Hepatocyte (in vitro differentiated cells): ENCODE results near the gene RXRA. TPM values are rescaled to one million over a fixed set of nuclear protein-coding genes. Genes with fewer than 3 reads are reported as not detected.

Experiments used
- DNase-seq: peaks from one replicate; pipeline ENCODE4 v3.0.0-alpha.2; 2016; ENCODE audit warnings: low spot score
- H2AFZ ChIP-seq: fragments of 200-600 bp; sonication (generic); 2 replicates; pipeline ENCODE4 v1.6.0; 2016; ENCODE audit warnings: antibody characterized with exemption, mild to moderate bottlenecking
- H3K27ac ChIP-seq: fragments of 200-600 bp; sonication (generic); 2 replicates; pipeline ENCODE4 v1.5.1; 2016; ENCODE audit warnings: mild to moderate bottlenecking
- H3K27me3 ChIP-seq: fragments of 200-600 bp; sonication (generic); 2 replicates; pipeline ENCODE4 v1.6.1; 2016
- H3K36me3 ChIP-seq: fragments of 200-600 bp; sonication (generic); replicated peaks from 2 replicates; pipeline ENCODE4 v1.5.1; 2016; ENCODE audit warnings: low read depth; ENCODE audit not compliant: insufficient read depth
- H3K4me1 ChIP-seq: fragments of 200-600 bp; sonication (generic); 2 replicates; pipeline ENCODE4 v1.5.1; 2016; ENCODE audit warnings: mild to moderate bottlenecking, moderate library complexity; ENCODE audit not compliant: insufficient read depth
- H3K4me2 ChIP-seq: fragments of 200-600 bp; sonication (generic); 2 replicates; pipeline ENCODE4 v1.6.0; 2016
- H3K4me3 ChIP-seq: fragments of 200-600 bp; sonication (generic); 2 replicates; pipeline ENCODE4 v1.5.1; 2016; ENCODE audit warnings: mild to moderate bottlenecking
- H3K79me2 ChIP-seq: fragments of 200-600 bp; sonication (generic); 2 replicates; pipeline ENCODE4 v1.6.0; 2017; ENCODE audit warnings: mild to moderate bottlenecking
- H3K9me2 ChIP-seq: fragments of 200-600 bp; sonication (generic); replicated peaks from 2 replicates; pipeline ENCODE4 v1.6.0; 2017; ENCODE audit warnings: mild to moderate bottlenecking; ENCODE audit not compliant: insufficient read depth
- H3K9me3 ChIP-seq: fragments of 200-600 bp; sonication (generic); 2 replicates; pipeline ENCODE4 v1.5.1; 2016; ENCODE audit warnings: low read depth, mild to moderate bottlenecking
- H4K20me1 ChIP-seq: fragments of 200-600 bp; sonication (generic); 2 replicates; pipeline ENCODE4 v1.6.0; 2016; ENCODE audit warnings: mild to moderate bottlenecking; ENCODE audit not compliant: insufficient read depth, poor library complexity, severe bottlenecking
- CTCF ChIP-seq: fragments of 200-600 bp; sonication (generic); IDR thresholded peaks from 2 replicates; pipeline ENCODE4 v1.5.1; 2016; ENCODE audit warnings: antibody characterized with exemption, mild to moderate bottlenecking; ENCODE audit not compliant: poor library complexity
- EZH2 ChIP-seq: fragments of 200-600 bp; sonication (generic); IDR thresholded peaks from 2 replicates; pipeline ENCODE4 v1.6.1; 2016; ENCODE audit warnings: antibody characterized with exemption, mild to moderate bottlenecking, borderline replicate concordance
- EZH2phosphoT487 ChIP-seq: fragments of 200-600 bp; sonication (generic); IDR thresholded peaks from one replicate; pipeline ENCODE4 v1.6.1; 2018; ENCODE audit warnings: antibody characterized with exemption, mild to moderate bottlenecking, low read depth, moderate library complexity; ENCODE audit not compliant: unreplicated experiment, severe bottlenecking
- WGBS: methylation state at CpG from one replicate; pipeline ENCODE4 v1.1.6; 2016; ENCODE audit warnings: low lambda C conversion rate; ENCODE audit errors: missing lambda C conversion rate; 5-methylcytosine and 5-hydroxymethylcytosine counted together
- polyA plus RNA-seq: library from polyadenylated mRNA; unstranded; fragments of >200 nt; fragmentation: Nextera tagmentation; extraction: Ambion mirVana; gene quantifications from 2 replicates; pipeline ENCODE4 v1.2.1, GENCODE V29; 2016
- total RNA-seq: library from RNA; depleted of rRNA; stranded (reverse); fragments of >200 nt; gene quantifications from 2 replicates; pipeline ENCODE4 v1.2.3, GENCODE V29; 2014

RXRA gene
- total and polyA plus RNA-seq, 2 experiments from 2014 or later, result 35.9 to 41.6 TPM

GRCh38 chr9:134321946-134322741 is 4.1 kb upstream of the RXRA start:
- Histone ChIP-seq H3K4me1 (peaks cover 46% of the 10 kb centered on the region), H4K20me1 (peaks cover 3% of the 10 kb centered on the region), H3K79me2 (peaks cover 6% of the 10 kb centered on the region), H3K4me2 (no peak overlapping the region), H3K9me2 (no peaks in the 10 kb centered on the region), H3K9me3 (no peaks in the 10 kb centered on the region), H3K27ac (no peak overlapping the region), H3K27me3 (no peaks in the 10 kb centered on the region), H3K4me3 (no peak overlapping the region), H2AFZ (no peak overlapping the region), H3K36me3 (no peaks in the 10 kb centered on the region)
- WGBS, result 87% methylated on average over 19 of the region's 19 CpGs
- no peak for TF ChIP-seq EZH2phosphoT487
- no peak for TF ChIP-seq EZH2
- no peak for TF ChIP-seq CTCF
- DNase-seq, result no peak

- no peak overlapping the region for H3K4me2 ChIP-seq
- H3K27ac ChIP-seq, result peak overlapping the region; percentile 66
- H3K4me3 ChIP-seq, result no peak overlapping the region
- WGBS, result 91% methylated on average over 7 of the region's 7 CpGs
- peaks cover 13% of the 10 kb centered on the region for H3K79me2 ChIP-seq
- H3K9me3 ChIP-seq, result no peaks in the 10 kb centered on the region
- TF ChIP-seq CTCF, result no peak
- no peak for TF ChIP-seq EZH2
- TF ChIP-seq EZH2phosphoT487, result no peak
- H2AFZ ChIP-seq, result no peak overlapping the region
- H3K27me3 ChIP-seq, result no peaks in the 10 kb centered on the region
- no peaks in the 10 kb centered on the region for H3K9me2 ChIP-seq
- peaks cover 47% of the 10 kb centered on the region for H3K4me1 ChIP-seq
- peaks cover 10% of the 10 kb centered on the region for H4K20me1 ChIP-seq
- no peaks in the 10 kb centered on the region for H3K36me3 ChIP-seq
- DNase-seq, result no peak
Measured at GRCh38 chr9:134322781-134323241, 3.4 kb upstream of the RXRA start.

GRCh38 chr9:134323741-134324358 is 2.4 kb upstream of the RXRA start:
- 78% methylated on average over 20 of the region's 20 CpGs for WGBS
- peak overlapping the region; percentile 99 for H3K27ac ChIP-seq
- H3K36me3 ChIP-seq, result no peaks in the 10 kb centered on the region
- H3K4me2 ChIP-seq, result no peak overlapping the region
- no peak overlapping the region for H2AFZ ChIP-seq
- no peaks in the 10 kb centered on the region for H3K9me3 ChIP-seq
- peaks cover 54% of the 10 kb centered on the region for H3K4me1 ChIP-seq
- TF ChIP-seq CTCF (no peak), EZH2phosphoT487 (no peak), EZH2 (no peak)
- peaks cover 22% of the 10 kb centered on the region for H3K79me2 ChIP-seq
- peaks cover 18% of the 10 kb centered on the region for H4K20me1 ChIP-seq
- no peaks in the 10 kb centered on the region for H3K27me3 ChIP-seq
- no peak overlapping the region for H3K4me3 ChIP-seq
- no peaks in the 10 kb centered on the region for H3K9me2 ChIP-seq
- DNase-seq, result no peak
